ENCODE measurements around the gene SETD3.

Gene SETD3

GRCh38 chr14:99466758-99467157 lies 13.9 kb downstream of the SETD3 start:
- H3K4me3 ChIP-seq (ENCODE audit: low read depth, low read length) = no peak overlapping the region
- no peak for DNase-seq (ENCODE audit: low read depth)

- DNase-seq (ENCODE audit: low read depth) = no peak
- H3K4me3 ChIP-seq (ENCODE audit: low read depth, low read length) = no peak overlapping the region
Measured at GRCh38 chr14:99465288-99465687, 15.4 kb downstream of the SETD3 start.

DNA sequence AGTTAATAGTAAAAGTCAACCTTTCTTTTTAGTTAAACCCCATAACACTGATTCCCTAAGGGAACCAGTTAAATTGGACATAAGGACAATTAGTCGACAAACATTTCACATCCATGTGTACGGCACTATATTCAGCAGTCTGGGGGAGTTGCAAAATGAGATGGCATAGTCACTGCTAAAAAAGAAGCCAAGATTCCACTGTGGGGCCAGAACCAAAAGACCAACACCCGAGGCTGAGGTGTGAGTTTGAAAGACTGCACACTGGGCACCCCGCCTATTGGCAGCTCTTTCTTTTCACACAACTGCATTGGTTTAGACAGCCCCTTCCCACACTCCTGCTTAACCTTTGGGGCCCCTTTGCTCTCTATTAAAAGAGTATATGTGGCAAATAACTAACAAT lies 16.7 kb downstream of the SETD3 start:
- no peak for DNase-seq (ENCODE audit: low read depth)
- H3K4me3 ChIP-seq (ENCODE audit: low read depth, low read length) = no peak overlapping the region

- no peak for DNase-seq (ENCODE audit: low read depth)
- H3K4me3 ChIP-seq (ENCODE audit: low read depth, low read length) = no peak overlapping the region
Measured at GRCh38 chr14:99462210-99462609, 18.4 kb downstream of the SETD3 start.

DNA sequence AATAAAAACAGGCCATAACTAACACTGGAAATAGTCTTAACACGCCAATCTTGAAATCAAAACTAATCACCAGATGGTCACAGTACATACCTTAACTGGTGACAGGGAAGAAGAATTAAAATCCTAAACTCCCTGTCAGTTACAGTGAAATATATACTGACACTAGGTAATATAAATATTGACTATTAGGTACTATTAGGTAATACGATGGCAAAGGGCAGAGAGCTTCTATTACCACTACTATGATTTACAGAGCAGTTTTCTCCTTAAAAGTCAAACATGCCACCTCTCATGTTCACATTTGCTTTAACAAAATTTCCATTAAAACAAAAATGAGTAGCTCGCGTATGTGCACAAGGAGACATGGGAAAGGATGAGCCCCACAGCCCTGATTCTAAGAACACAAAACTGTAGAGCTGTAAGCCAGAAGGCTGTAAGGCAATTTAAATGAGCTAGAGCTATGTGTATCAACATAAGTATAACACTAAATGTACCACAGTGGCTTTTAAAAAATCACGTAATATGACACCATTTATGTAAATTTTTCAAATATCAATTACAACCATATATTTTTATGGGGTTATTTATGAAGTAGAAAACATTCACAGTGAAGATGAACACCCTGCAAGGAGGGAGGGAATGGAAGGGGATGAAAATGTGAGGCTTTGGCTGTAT lies 19.1 kb downstream of the SETD3 start:
- no peak for DNase-seq (ENCODE audit: low read depth)
- no peak overlapping the region for H3K4me3 ChIP-seq (ENCODE audit: low read depth, low read length)

GRCh38 chr14:99460793-99461192 lies 19.9 kb downstream of the SETD3 start:
- no peak for DNase-seq (ENCODE audit: low read depth)
- H3K4me3 ChIP-seq (ENCODE audit: low read depth, low read length) = no peak overlapping the region

- DNase-seq (ENCODE audit: low read depth) = no peak
Measured at GRCh38 chr14:99459481-99460100, 21.1 kb downstream of the SETD3 start.

GRCh38 chr14:99454246-99454645 lies 26.4 kb downstream of the SETD3 start:
- no peak overlapping the region for H3K4me3 ChIP-seq (ENCODE audit: low read depth, low read length)
- no peak for DNase-seq (ENCODE audit: low read depth)

More at GRCh38 chr14:99459481-99460100, 21.1 kb downstream of the SETD3 start:
- H3K4me3 ChIP-seq (ENCODE audit: low read depth, low read length) = no peak overlapping the region

DNA sequence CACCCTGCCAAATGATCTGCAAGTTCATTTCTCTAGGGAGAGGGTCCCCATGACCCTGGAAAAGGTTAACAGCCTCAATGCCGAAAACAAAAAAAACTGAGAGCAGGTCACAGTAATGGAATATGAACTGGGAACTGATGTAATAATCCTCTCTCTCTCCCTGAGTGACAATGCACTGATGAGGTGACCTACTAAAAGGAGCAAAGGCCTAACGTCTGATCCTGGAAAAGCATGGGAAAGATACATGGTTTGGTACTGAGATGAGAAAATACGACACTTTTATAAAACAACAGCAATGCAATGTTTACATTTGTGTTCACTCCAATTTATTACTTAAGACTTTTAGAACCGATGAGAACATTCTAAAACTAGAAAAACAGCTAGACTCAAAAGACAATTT lies 27.7 kb downstream of the SETD3 start:
- DNase-seq (ENCODE audit: low read depth) = no peak

GRCh38 chr14:99451234-99451633 lies 29.4 kb downstream of the SETD3 start:
- DNase-seq (ENCODE audit: low read depth) = no peak
- H3K4me3 ChIP-seq (ENCODE audit: low read depth, low read length) = no peak overlapping the region

More for the DNA sequence above, 27.7 kb downstream of the SETD3 start:
- H3K4me3 ChIP-seq (ENCODE audit: low read depth, low read length) = no peak overlapping the region

GRCh38 chr14:99450266-99450665 lies 30.4 kb downstream of the SETD3 start:
- DNase-seq (ENCODE audit: low read depth) = no peak
- no peak overlapping the region for H3K4me3 ChIP-seq (ENCODE audit: low read depth, low read length)

GRCh38 chr14:99447739-99448138 lies 32.9 kb downstream of the SETD3 start:
- H3K4me3 ChIP-seq (ENCODE audit: low read depth, low read length) = no peak overlapping the region
- DNase-seq (ENCODE audit: low read depth) = no peak

GRCh38 chr14:99445931-99446330 lies 34.7 kb downstream of the SETD3 start:
- DNase-seq (ENCODE audit: low read depth) = no peak
- H3K4me3 ChIP-seq (ENCODE audit: low read depth, low read length) = no peak overlapping the region

- no peak overlapping the region for H3K4me3 ChIP-seq (ENCODE audit: low read depth, low read length)
- no peak for DNase-seq (ENCODE audit: low read depth)
Measured at GRCh38 chr14:99441918-99442317, 38.7 kb downstream of the SETD3 start.

GRCh38 chr14:99441157-99441870 lies 39.3 kb downstream of the SETD3 start:
- DNase-seq (ENCODE audit: low read depth) = no peak
- no peak overlapping the region for H3K4me3 ChIP-seq (ENCODE audit: low read depth, low read length)

GRCh38 chr14:99440278-99440677 lies 40.4 kb downstream of the SETD3 start:
- H3K4me3 ChIP-seq (ENCODE audit: low read depth, low read length) = no peak overlapping the region
- DNase-seq (ENCODE audit: low read depth) = no peak

- no peak for DNase-seq (ENCODE audit: low read depth)
- no peak overlapping the region for H3K4me3 ChIP-seq (ENCODE audit: low read depth, low read length)
Measured at GRCh38 chr14:99437706-99438105, 43.0 kb downstream of the SETD3 start.

GRCh38 chr14:99436247-99437180 lies 44.1 kb downstream of the SETD3 start:
- no peak for DNase-seq (ENCODE audit: low read depth)
- no peak overlapping the region for H3K4me3 ChIP-seq (ENCODE audit: low read depth, low read length)

- DNase-seq (ENCODE audit: low read depth) = no peak
- H3K4me3 ChIP-seq (ENCODE audit: low read depth, low read length) = no peak overlapping the region
Measured at GRCh38 chr14:99435327-99435726, 45.3 kb downstream of the SETD3 start.

- H3K4me3 ChIP-seq (ENCODE audit: low read depth, low read length) = no peak overlapping the region
- DNase-seq (ENCODE audit: low read depth) = no peak
Measured at GRCh38 chr14:99432485-99432884, 48.2 kb downstream of the SETD3 start.

Data from skeletal muscle cell (primary cell).